ENCODE measurements around the gene BCORL1. TPM values are rescaled to one million over a fixed set of nuclear protein-coding genes. Genes with fewer than 3 reads are reported as not detected.

BCORL1 gene
- total RNA-seq, 1 donor = 1.4 TPM

DNA sequence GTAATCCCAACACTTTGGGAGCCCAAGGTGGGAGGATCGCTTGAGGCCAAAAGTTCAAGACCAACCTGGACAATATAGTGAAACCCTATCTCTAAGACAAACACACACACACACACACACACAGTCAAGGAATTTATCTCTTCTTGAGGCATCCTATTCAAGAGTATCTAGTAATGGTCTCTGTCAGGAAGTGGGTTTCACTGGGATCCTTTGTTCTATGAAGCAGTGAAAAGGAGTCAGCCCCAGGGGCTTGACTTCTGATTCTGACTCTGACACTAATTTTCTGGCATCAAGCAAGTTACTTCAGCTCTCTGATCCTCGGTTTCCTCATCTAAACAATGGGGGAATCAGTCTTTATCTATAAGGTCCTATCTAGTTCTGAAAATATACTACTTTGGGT lies 41.7 kb upstream of the BCORL1 start:
- no peaks in the 10 kb centered on the region for H4K20me1 ChIP-seq (ENCODE audit: insufficient read depth, low read length)
- no peak overlapping the region for H3K4me2 ChIP-seq (ENCODE audit: insufficient read depth, low read length)
- H2AFZ ChIP-seq (ENCODE audit: low read length) = no peak overlapping the region
- no peak for DNase-seq (ENCODE audit: insufficient read length, low spot score, missing footprints)
- no peak for TF ChIP-seq CTCF (IDR thresholded peaks at IDR 0.05; ENCODE audit: extremely low read depth, low read depth, low read length)
- no peaks in the 10 kb centered on the region for H3K36me3 ChIP-seq (ENCODE audit: insufficient read depth, low read length)
- H3K79me2 ChIP-seq (ENCODE audit: insufficient read depth, low read length) = no peaks in the 10 kb centered on the region
- H3K9me3 ChIP-seq (ENCODE audit: low read depth, low read length) = no peaks in the 10 kb centered on the region
- H3K4me3 ChIP-seq (ENCODE audit: insufficient read depth, low read length) = no peak overlapping the region
- H3K27ac ChIP-seq (ENCODE audit: low read depth, low read length) = no peak overlapping the region
- no peaks in the 10 kb centered on the region for H3K4me1 ChIP-seq (ENCODE audit: insufficient read depth, low read length)
- H3K27me3 ChIP-seq (ENCODE audit: insufficient read depth, low read length) = peaks cover 22% of the 10 kb centered on the region

DNA sequence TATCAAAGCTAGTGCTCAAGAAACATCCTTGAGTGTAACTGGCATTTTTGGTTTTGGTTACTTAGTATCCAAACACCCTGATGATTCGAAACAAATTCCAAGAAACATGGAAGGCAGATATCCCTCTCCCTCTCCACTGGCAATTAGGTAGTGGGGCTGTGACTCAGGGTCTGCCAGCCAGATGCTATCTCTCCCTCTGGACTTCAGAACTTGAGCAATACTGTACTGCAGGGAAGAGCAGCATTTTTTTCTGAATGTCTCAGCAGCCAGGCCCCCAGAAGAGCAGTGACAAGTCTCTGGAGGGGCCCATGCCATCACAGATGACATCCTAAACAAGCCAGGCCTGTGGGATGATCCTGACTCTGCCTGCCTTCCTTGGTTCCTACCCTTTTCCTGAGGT lies 37.3 kb upstream of the BCORL1 start:
- TF ChIP-seq CTCF (IDR thresholded peaks at IDR 0.05; ENCODE audit: extremely low read depth, low read depth, low read length) = no peak
- Histone ChIP-seq H3K4me3 (ENCODE audit: insufficient read depth, low read length) (no peak overlapping the region), H3K27ac (ENCODE audit: low read depth, low read length) (no peak overlapping the region), H3K4me2 (ENCODE audit: insufficient read depth, low read length) (no peak overlapping the region), H3K27me3 (ENCODE audit: insufficient read depth, low read length) (peaks cover 4% of the 10 kb centered on the region), H3K36me3 (ENCODE audit: insufficient read depth, low read length) (no peaks in the 10 kb centered on the region), H2AFZ (ENCODE audit: low read length) (no peak overlapping the region), H3K79me2 (ENCODE audit: insufficient read depth, low read length) (no peaks in the 10 kb centered on the region), H3K4me1 (ENCODE audit: insufficient read depth, low read length) (no peaks in the 10 kb centered on the region), H4K20me1 (ENCODE audit: insufficient read depth, low read length) (no peaks in the 10 kb centered on the region), H3K9me3 (ENCODE audit: low read depth, low read length) (no peaks in the 10 kb centered on the region)
- DNase-seq (ENCODE audit: insufficient read length, low spot score, missing footprints) = peak; percentile 65

DNA sequence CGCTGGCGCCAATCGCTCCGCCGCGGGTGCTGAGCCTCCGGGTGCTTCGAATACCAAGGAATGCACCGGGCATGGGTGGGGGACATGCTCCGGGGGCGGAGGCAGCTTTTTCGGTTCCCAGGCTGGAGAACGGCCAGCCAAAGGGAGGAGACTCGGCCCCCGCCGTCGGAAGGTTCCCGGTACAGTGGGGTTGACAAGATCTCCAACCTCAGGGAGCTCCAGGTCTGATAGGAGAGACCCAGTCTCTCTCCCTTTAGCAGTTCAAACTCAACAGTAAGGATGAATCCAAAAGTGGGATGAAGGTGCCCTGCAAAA lies 29.1 kb upstream of the BCORL1 start:
- Histone ChIP-seq H3K4me2 (ENCODE audit: insufficient read depth, low read length) (peak overlapping the region; percentile 76), H3K4me1 (ENCODE audit: insufficient read depth, low read length) (peaks cover 3% of the 10 kb centered on the region)

DNA sequence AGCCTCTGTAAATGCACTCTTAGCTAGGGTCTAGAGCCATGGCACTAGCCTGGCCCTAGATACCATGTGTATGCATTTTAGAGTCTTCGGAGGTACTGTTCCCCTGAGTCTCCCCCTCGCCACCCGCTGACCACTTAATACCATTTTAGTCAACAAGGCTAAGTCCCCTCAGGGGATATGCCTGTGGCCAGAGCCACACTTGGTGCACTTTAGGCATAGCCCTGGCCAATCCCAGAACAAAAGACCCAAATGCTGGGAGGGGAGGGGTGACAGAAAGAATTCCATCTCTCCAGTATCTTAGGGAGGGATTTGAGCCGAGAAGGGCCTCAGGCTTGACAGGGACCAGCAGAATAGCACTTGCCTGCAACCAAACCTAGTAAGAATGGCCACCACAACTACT lies 28.6 kb upstream of the BCORL1 start:
- peaks cover 3% of the 10 kb centered on the region for H3K27me3 ChIP-seq (ENCODE audit: insufficient read depth, low read length)
- H3K4me2 ChIP-seq (ENCODE audit: insufficient read depth, low read length) = no peak overlapping the region
- H3K27ac ChIP-seq (ENCODE audit: low read depth, low read length) = no peak overlapping the region
- no peak overlapping the region for H3K4me3 ChIP-seq (ENCODE audit: insufficient read depth, low read length)
- peaks cover 3% of the 10 kb centered on the region for H3K4me1 ChIP-seq (ENCODE audit: insufficient read depth, low read length)
- no peak for TF ChIP-seq CTCF (IDR thresholded peaks at IDR 0.05; ENCODE audit: extremely low read depth, low read depth, low read length)
- H3K36me3 ChIP-seq (ENCODE audit: insufficient read depth, low read length) = no peaks in the 10 kb centered on the region
- H4K20me1 ChIP-seq (ENCODE audit: insufficient read depth, low read length) = no peaks in the 10 kb centered on the region
- H2AFZ ChIP-seq (ENCODE audit: low read length) = no peak overlapping the region
- H3K9me3 ChIP-seq (ENCODE audit: low read depth, low read length) = no peaks in the 10 kb centered on the region
- no peaks in the 10 kb centered on the region for H3K79me2 ChIP-seq (ENCODE audit: insufficient read depth, low read length)
- no peak for DNase-seq (ENCODE audit: insufficient read length, low spot score, missing footprints)

More for the DNA sequence above, 29.1 kb upstream of the BCORL1 start:
- TF ChIP-seq CTCF (IDR thresholded peaks at IDR 0.05; ENCODE audit: extremely low read depth, low read depth, low read length) = no peak
- no peaks in the 10 kb centered on the region for H3K36me3 ChIP-seq (ENCODE audit: insufficient read depth, low read length)
- no peaks in the 10 kb centered on the region for H3K79me2 ChIP-seq (ENCODE audit: insufficient read depth, low read length)
- no peak for DNase-seq (ENCODE audit: insufficient read length, low spot score, missing footprints)
- no peaks in the 10 kb centered on the region for H4K20me1 ChIP-seq (ENCODE audit: insufficient read depth, low read length)
- H3K27ac ChIP-seq (ENCODE audit: low read depth, low read length) = no peak overlapping the region
- peak overlapping the region; percentile 65 for H3K4me3 ChIP-seq (ENCODE audit: insufficient read depth, low read length)
- H3K9me3 ChIP-seq (ENCODE audit: low read depth, low read length) = no peaks in the 10 kb centered on the region
- no peak overlapping the region for H2AFZ ChIP-seq (ENCODE audit: low read length)
- H3K27me3 ChIP-seq (ENCODE audit: insufficient read depth, low read length) = peaks cover 3% of the 10 kb centered on the region

Data from osteoblast (primary cell).